GM19239 (cell line): Measurements from ENCODE around the gene SLC30A1.
A peak's percentile ranks its signal among the peaks of the same experiment; 100 is the strongest.

Experiments
- DNase-seq: peaks from one replicate; pipeline ENCODE4 v3.0.0; 2011; ENCODE audit warnings: low spot score; ENCODE audit not compliant: insufficient read length
- FAIRE-seq: peaks from 2 replicates; lab custom pipeline; 2011; peaks lifted over from hg19 to GRCh38; lab: Jason Lieb, UNC

Gene SLC30A1

DNA sequence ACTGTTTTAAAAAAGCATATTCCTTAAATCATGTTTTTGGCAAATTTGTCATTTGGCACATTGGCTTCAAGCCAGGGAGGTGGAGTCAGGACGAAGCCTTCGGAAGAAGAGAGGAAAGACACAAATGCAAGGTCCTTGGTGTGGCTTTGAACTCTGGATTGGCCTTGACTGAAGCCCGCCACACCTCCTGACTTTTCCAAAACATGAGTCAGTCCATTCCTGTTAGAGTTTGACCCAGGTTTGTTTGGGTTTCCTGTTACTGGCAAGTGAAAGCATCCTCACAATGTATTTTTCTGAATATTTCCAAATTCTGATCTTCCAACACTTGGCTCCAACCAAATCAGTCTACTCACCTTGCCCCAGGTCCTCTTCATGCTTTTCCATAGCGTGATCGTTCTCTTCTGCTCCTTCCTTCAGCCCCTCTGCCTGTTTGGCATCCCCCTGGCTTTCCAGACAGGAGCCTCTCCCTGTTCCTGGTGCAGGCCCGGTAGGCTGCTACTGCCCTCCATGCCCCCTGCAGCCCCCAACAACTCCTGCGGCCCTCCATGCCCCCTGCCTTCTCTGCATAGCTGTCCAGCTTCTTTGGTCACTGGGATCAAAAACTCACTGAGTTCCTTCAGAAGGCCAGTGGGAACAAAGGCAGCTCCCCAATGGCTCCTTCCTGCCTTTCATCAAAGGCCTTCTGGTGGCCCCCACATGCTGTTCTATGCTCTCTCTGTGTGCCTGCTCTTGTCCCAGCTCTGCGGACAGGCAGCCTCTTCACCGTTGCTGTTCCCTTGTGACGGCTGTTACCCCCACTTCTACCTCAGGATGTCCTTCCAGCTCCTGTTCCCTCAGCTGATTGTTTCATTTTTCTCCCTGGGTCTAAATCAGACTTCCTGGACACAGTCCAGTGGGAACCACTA, 30.4 kb upstream of the SLC30A1 start:
- no peak for DNase-seq
- no peak for FAIRE-seq

DNA sequence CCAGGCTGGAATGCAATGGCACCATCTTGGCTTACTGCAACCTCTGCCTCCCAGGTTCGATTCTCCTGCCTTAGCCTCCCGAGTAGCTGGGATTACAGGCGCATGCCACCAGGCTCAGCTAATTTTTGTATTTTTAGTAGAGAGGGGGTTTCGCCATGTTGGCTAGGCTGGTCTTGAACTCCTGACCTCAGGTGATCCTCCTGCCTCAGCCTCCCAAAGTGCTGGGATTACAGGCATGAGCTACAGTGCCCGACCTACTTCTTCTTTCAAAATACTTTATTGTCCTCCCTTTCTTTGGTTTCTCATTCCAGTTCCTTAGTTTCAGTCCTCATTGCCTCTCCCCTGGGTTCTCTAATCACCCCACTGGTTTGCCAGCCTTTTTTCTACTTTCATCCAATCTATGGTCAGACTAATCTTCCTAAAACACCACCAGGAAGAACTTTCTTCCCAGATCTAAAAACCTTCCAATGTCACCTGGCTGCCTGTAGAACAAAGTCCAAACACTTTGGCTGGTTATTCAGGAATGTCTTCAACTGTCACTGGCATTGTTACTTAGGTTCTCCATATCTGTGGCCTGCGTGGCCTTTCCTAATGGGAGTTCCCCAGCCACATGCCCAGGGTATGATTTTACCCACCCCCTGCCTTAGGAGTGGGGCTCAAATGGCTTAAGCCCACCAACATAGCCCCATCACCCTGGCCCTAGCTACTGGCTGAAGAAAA, 29.0 kb upstream of the SLC30A1 start:
- DNase-seq: no peak
- no peak for FAIRE-seq

DNA sequence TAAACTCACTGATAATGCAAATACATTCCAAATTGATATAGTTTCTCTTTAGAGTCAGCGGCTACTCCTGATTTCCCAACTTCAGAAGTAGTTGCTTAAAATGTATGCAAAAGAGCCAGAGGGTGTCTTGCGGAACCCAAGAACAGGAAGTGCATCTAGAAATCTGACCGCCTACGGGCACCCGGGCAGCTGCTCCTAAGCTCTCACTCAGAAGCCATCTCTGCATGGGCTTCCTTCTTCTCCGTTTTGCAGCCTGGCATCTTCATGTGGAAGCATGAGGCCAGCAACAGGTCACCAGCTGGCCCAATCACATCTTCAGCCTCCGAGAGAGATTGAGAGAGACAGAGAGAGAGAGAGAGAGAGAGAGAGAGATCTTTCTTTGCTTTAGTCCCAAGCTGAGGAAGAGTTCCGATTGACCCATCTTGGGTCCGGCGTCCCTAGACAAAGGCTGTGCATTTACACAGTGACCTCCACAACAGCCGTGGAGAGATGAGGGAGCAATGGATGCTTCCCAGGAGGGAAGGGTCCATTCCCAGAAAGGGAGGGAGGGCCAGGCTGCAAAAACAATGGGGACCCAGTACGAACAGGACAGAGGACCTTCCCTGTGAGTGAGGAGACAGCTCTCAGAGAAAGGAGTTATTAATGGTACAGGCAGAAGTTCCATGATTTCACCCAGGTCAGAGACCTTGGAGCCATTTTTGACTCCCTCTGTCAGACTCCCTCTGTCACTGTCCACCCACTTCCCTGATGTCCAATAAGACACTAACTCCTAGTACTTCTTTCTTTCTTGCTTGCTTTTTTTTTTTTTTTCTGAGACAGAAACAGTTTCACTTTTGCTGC, 28.2 kb upstream of the SLC30A1 start:
- FAIRE-seq: peak; percentile 79
- DNase-seq: peak; percentile 65

DNA sequence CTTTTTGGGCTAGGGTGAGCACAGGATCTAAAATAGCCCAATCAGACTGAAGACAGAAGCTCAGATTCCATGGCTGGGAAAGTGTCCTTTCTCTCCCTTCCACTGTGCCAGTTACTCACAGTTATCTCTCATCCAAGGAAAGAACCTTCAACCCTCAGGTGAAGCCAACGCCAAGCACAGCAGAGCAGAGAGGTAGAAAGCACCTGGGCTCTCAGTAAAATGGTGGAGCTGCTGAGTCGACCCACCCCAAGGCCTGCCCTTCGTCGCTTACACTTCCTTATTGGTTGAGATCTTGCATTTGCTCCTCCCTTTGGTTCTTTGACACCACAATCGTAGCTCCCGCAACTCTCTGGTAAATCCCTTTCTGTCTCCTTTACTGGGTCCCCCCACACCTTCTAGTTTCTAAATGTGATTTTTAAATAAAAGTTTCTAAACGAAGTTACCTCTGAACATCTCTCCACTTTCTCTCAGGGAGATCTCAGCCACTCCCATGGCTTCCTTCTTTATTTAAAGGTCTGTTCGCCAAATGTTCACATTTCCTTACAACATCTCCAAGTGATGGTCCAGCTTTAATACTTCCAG, 27.5 kb upstream of the SLC30A1 start:
- DNase-seq (no peak), FAIRE-seq (no peak)

DNA sequence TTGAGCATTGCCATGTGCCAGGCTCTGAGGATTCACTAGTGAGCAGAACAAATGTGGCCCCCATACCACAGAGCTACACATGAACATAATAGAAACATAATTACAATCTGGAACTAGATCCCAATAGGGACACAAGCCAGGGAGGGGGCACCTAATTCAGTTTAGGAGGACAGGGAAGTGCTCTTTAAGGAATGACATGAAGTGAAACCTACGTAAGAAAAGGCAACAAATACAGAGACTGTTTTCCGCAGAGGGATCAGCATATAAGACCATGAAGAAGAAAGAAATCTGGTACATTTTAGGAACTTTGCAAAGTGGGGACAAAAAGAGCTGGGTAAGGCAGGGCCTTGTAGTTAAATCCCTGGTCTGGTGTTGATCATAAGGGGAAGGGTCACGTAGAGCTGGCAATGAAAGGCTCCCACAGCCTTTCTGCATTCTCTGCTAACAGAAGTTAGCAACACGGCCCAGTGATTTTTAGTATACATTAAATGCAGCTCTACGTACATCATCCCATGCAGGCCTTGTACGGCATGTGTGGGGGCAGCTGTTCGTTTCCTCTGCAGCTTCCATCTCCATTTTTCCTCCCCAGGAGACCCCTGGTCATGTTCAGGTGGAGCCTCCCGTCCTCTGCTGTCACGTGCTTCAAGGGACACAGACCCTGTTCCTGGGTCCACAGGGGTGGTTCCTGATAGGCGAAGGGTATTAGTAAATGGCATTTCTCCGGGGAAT, 26.8 kb upstream of the SLC30A1 start:
- DNase-seq (no peak), FAIRE-seq (no peak)

DNA sequence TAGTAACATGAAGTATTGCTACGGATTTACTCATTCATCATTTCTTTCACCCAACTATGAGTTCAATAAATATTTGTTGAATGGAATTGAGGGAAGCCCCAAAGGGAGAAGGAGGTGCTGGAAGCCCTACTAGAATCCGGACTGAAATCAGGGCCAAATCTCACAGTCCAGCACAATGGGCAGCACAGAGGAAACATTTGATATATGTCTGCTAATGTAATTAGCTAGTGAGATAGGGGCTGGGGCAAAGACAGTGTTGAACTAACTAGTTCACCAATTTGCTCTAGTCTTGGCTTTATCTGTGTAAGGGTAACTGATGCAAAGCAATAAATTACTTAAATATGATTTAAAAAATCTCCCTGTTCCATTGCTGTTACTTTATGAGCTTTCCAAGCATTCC, 26.1 kb upstream of the SLC30A1 start:
- DNase-seq (no peak), FAIRE-seq (no peak)

DNA sequence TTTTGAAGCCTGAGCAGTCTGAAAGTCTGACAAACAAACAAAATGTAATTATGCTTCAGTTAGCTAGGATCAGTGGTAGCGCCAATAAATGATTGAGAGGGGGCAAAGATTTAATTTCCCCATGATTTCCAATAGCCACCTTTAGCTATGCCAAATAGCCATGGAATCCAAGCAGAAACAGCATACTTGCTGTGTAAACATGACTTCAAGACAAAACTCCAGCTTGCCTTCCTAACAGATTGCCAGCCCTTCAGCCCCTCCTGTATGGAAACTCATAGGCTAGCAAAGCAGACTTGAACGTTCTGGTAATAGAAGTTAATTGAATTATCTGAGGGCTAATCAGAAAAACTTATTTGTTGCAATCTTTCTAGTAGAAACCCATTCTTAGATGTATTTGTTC, 25.6 kb upstream of the SLC30A1 start:
- FAIRE-seq (no peak), DNase-seq (no peak)

DNA sequence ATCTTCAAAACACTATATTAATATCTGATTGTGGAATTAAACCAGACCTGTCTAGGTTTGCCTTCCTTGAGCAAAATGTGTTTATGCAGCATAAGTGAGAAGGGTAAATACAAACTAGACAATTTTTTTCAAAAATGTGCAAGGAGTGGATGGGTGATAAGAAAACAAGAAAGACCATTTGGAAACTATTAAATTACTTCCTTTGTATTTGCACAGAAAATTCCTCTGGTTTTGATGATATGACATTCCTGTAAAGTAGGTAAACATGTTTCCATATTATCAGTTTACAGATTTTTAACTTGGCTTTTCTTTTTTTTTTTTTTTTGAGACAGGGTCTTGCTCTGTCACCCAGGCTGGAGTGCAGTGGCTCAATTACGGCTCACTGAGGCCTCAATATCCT, 24.8 kb upstream of the SLC30A1 start:
- no peak for DNase-seq
- FAIRE-seq: no peak

DNA sequence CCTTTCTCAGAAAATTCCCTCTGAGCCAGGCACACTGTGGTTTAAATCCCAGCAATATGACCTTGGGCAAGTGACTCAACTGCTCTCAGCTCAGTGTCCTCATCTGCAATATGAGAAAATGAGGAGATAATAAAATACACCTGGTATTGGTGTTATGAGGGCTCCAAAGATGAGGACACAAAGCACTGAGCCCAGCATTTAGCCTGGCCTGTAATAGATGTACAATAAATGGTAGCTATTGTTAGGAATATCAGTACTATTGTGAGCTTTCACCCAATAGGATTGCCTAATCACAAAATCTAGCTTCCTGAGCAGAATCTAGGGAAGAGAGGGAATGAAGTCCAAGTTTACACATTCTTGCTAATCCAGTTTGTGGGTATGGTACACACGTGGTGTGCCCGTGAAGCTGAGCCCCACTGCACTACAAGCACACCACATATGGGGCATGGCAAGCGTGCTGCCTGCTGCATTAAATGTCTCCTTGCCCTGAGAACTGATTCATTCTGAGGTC, 24.3 kb upstream of the SLC30A1 start:
- FAIRE-seq (no peak), DNase-seq (no peak)

DNA sequence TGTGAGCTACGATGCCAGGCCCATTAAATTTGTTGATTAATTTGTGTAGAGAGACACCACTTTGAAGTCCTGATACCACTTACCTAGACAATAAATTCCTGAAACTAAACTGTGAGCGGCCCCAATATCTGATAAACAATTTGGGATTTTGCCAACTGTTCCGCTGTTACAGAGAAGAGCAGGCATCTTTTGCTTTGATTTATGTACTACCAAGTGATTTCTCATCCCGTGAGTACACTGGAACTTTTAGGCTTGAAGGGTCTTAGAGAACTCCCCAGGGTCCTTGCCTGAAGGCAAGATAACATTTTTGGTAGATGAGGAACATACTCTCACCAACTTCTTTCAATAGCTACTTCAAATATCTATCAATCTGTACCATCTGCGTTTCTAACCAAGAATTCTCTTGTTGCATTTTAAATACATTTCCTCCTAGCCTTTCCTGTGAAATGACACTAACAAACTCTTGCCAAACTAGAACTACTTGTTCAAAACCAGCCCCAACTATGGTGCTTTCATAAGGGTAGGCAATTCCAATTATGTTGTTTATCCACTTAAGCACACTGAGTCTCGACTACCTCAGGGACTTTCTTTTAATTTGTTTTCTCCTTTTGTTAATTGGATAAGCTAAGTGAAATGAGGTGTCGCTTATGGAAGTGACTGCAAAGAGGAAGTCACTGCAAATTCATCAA, 23.2 kb upstream of the SLC30A1 start:
- DNase-seq (no peak), FAIRE-seq (no peak)

DNA sequence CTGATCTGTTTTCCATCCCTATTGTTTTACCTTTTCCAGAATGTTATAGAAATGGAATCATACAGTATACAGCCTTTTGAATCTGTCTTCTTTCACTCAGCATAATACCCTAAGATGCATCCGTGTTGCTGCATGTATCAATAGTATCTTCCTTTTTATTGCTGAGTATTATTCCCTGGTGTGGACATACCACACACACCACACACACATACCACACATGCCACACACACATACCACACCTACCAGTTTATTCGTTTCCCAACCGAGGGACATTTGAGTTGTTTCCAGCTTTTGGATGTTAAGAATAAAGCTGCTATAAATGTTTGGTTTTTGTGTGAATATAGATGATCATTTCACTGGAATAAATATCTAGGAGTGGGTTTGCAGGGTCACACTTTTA, 22.2 kb upstream of the SLC30A1 start:
- FAIRE-seq: no peak

DNA sequence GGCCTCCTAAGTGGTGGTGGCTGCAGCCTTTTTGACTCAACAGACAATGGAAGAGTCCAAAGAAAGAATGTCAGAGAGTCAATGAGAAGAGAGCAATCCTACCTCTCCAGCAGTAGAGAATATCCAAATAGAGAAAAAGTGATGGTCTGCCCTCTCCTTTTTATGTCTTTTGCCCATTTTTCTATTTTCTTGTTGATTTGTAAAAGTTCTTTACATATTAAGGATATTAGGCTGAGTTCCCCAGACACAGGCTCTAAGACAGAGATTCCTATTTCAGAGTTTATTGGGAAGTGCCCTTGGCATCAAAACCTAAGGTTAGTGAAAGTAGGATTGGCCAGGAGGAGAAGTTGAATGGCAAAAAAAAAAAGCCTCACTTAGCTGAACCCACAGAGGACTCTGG, 20.3 kb upstream of the SLC30A1 start:
- DNase-seq (no peak), FAIRE-seq (no peak)

More for the DNA sequence above, 22.2 kb upstream of the SLC30A1 start:
- DNase-seq: no peak

DNA sequence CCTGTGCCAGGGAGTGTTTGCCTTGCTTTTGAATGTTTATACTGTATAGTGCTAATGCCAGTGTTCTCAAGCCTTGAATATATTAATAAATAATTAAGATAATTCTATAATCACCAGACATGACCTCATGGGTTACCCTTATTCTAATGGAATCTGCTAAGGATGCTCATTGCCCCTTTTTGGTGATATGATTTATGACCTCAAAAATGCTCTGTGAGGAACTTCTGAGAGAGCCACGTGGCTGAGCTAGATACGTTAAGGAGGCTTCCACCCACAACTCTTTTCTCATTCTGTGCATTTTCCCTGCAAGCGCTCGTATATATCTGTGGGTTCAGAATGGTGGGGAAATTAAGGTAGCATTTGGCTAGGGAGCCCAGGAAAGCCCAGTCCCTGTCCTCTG, 19.6 kb upstream of the SLC30A1 start:
- FAIRE-seq (no peak), DNase-seq (no peak)

DNA sequence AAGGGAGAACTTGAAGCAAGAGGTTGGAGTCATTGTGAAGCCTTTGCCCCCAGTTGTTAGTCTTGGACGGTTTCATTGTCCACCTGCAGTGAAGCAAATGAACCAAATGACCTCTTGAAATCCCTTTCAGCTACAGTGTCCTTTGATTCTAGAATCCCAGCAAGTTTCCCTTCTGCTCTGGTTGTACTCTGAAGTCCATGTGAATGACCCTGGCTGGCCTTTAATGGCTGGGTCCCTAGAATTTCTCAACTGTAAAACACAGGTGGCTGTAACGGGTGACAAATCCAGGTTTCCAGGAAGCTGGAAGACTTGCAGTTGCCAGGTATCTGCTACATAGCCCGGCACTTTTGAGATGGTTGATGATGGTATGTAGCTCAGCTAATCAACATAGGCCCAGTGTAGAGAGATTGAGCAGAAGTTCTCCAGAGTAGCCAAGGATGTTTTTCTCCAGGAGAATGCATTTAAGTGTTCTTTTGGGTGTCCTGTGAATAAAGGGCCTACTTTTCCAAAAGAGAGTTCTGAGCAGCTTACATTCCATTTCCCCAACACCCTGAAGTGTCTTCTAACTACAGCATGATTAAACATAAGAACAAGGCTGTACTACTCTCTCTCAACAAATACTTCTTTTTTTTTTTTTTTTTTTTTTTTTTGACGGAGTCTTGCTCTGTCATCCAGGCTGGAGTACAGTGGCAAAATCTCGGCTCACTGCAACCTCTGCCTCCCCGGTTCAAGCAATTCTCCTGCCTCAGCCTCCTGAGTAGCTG, 17.6 kb upstream of the SLC30A1 start:
- no peak for FAIRE-seq

DNA sequence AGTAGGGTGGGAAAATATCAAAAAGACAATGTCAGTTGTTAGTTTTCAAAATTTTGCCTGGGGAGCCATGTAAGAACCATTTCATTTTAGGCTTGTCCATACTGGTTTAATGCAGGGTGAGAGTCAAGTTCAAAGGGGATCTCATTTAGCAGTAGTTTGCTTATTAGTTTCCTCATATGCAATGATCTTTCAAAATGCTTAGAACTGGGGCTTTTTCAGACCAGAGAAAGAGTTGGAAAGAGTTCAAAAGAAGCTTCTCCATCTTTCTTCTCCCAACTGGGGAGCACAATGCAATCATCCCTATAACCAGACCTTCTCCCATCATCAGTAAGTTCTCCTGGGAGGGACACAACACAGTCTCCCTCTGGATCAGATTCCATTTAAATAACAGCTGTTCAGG, 16.5 kb upstream of the SLC30A1 start:
- FAIRE-seq (no peak), DNase-seq (no peak)

More for the DNA sequence above, 17.6 kb upstream of the SLC30A1 start:
- DNase-seq: no peak

DNA sequence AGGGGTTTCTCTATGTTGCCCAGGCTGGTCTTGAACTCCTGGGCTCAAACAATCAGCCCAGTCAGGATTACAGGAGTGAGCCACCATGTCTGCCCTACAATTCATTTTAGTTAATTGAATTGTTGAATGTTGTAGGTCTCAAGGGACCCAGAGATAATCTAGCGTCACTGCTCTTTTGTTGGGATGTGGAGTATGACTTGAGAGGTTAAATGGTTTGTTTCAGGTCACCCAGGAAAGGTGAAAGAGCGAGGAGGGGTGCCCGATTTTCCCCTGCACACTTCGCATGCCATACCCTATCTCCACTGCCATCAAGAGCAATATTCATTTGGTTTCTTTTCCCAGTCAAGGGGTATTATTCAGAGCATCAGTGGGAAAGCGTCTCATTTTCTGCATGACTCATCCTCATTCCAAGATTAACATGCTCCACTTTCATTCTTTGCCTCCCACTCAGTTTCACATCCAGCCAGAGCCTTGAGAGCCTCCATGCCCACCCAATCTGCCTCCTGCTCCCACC, 13.1 kb upstream of the SLC30A1 start:
- FAIRE-seq: no peak

DNA sequence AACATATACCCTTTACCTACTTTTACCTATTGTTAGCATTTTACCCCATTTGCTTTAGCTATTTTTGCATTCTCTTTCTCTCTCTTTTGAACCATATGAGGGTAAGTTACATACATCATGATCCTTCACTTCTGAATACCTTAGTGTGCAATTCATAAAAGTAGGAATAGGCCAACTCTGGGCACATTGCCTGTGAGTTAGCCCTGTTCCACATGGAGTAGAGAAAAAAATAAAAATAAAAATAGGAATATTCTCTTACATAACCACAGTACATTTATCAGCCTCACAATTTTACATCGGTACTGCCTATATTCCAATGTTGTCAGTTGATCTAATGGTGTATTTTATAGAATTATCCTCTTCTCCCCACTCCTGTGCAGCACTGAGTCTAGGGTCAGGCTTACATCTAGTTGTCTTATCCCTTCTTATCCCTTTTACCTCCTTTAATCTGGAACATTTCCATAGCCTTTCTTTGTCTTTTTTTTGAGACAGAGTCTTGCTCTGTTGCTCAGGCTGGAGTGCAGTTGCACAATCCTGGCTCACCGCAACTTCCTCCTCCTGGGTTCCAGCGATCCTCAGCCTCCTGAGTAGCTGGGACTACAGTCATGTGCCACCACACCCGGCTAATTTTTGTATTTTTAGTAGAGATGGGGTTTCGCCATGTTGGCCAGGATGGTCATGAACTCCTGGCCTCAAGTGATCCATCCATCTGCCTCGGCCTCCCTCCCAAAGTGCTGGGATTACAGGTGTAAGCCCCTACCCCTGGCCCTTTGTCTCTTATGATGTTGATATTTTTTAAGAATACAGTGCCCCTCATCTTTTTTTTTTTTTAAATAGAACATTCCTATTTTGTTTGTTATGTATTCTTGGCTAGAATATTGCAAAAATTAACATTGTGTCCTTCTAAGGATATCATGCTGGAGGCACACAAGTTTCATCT, 11.1 kb upstream of the SLC30A1 start:
- FAIRE-seq (no peak), DNase-seq (no peak)

More for the DNA sequence above, 13.1 kb upstream of the SLC30A1 start:
- no peak for DNase-seq
